NT2/D1 (cell line): ENCODE results near the gene MCL1.
"Not testable (repeated sequence)": the region's sequence is repeated elsewhere in the genome, so short reads cannot be mapped to it uniquely, and the experiment has no call there.

Source experiments
- DNase-seq: peaks from one replicate; pipeline ENCODE4 v3.0.0-alpha.2; 2011; ENCODE audit warnings: low read depth, low spot score
- H3K27me3 ChIP-seq: 2 replicates; pipeline ENCODE4 v1.6.0; 2011; ENCODE audit warnings: mild to moderate bottlenecking; ENCODE audit not compliant: insufficient read length, insufficient read depth
- H3K36me3 ChIP-seq: 2 replicates; pipeline ENCODE4 v1.6.1; 2011; ENCODE audit warnings: mild to moderate bottlenecking, low read length, mixed read lengths; ENCODE audit not compliant: insufficient read depth, insufficient read length
- H3K4me1 ChIP-seq: 2 replicates; pipeline ENCODE4 v1.5.1; 2011; ENCODE audit not compliant: insufficient read depth, insufficient read length
- H3K4me3 ChIP-seq: 2 replicates; pipeline ENCODE4 v1.5.1; 2011; ENCODE audit warnings: low read depth; ENCODE audit not compliant: insufficient read length
- H3K9ac ChIP-seq: 2 replicates; pipeline ENCODE4 v1.6.0; 2011; ENCODE audit warnings: low read depth; ENCODE audit not compliant: insufficient read length
- H3K9me3 ChIP-seq: 2 replicates; pipeline ENCODE4 v1.5.1; 2011; ENCODE audit warnings: mild to moderate bottlenecking, low read length; ENCODE audit not compliant: insufficient read depth
- SUZ12 ChIP-seq: IDR thresholded peaks from 2 replicates; pipeline ENCODE4 v1.6.1; 2011; ENCODE audit not compliant: insufficient read length, insufficient read depth; ENCODE audit errors: extremely low read depth
- YY1 ChIP-seq: IDR thresholded peaks from 2 replicates; pipeline ENCODE4 v1.6.1; 2011; ENCODE audit not compliant: insufficient read length, insufficient read depth
- ZNF274 ChIP-seq: IDR thresholded peaks from 2 replicates; pipeline ENCODE4 v1.6.1; 2011; ENCODE audit warnings: mild to moderate bottlenecking, low read depth, low read length

MCL1 gene

GRCh38 chr1:150579110-150579944 is at the start of gene MCL1:
Gene MCL1, minus strand, starts transcription at chr1:150579610. Its CDS starts 80 bp downstream, at chr1:150579530.
- no peak for TF ChIP-seq SUZ12
- peak; percentile 31 for TF ChIP-seq YY1
- Histone ChIP-seq H3K36me3 (peaks cover 47% of the 10 kb centered on the region), H3K9me3 (no peaks in the 10 kb centered on the region), H3K27me3 (no peaks in the 10 kb centered on the region), H3K4me3 (peak within 1 kb of the TSS; percentile 100), H3K9ac (peak within 1 kb of the TSS; percentile 100), H3K4me1 (peaks cover 3% of the 10 kb centered on the region)
- peak; percentile 95 for DNase-seq

GRCh38 chr1:150628766-150629114 is 49.3 kb upstream of the MCL1 start:
- H3K27me3 ChIP-seq: no peaks in the 10 kb centered on the region
- DNase-seq: no peak
- no peaks in the 10 kb centered on the region for H3K4me1 ChIP-seq
- no peaks in the 10 kb centered on the region for H3K9me3 ChIP-seq
- peak overlapping the region; percentile 70 for H3K4me3 ChIP-seq
- TF ChIP-seq SUZ12 (no peak), ZNF274 (no peak), YY1 (no peak)
- peaks cover 53% of the 10 kb centered on the region for H3K36me3 ChIP-seq
- peak overlapping the region; percentile 83 for H3K9ac ChIP-seq

GRCh38 chr1:150627826-150628410 is 48.5 kb upstream of the MCL1 start:
- Histone ChIP-seq H3K36me3 (peaks cover 60% of the 10 kb centered on the region), H3K9me3 (no peaks in the 10 kb centered on the region), H3K4me1 (peaks cover 2% of the 10 kb centered on the region), H3K9ac (peak overlapping the region; percentile 83), H3K27me3 (no peaks in the 10 kb centered on the region), H3K4me3 (peak overlapping the region; percentile 70)
- TF ChIP-seq SUZ12 (no peak), YY1 (no peak), ZNF274 (no peak)
- no peak for DNase-seq

- Histone ChIP-seq H3K36me3 (peaks cover 70% of the 10 kb centered on the region), H3K27me3 (no peaks in the 10 kb centered on the region), H3K9me3 (no peaks in the 10 kb centered on the region), H3K4me1 (peaks cover 4% of the 10 kb centered on the region), H3K4me3 (no peak overlapping the region), H3K9ac (no peak overlapping the region)
- DNase-seq: no peak
- TF ChIP-seq SUZ12 (no peak), ZNF274 (no peak), YY1 (no peak)
These were observed 46.7 kb upstream of the MCL1 start for GRCh38 chr1:150626150-150626549.

- H3K4me3 ChIP-seq, H3K9me3 ChIP-seq, H3K4me1 ChIP-seq, H3K9ac ChIP-seq, H3K27me3 ChIP-seq, DNase-seq: not testable (repeated sequence)
- peaks cover 86% of the 10 kb centered on the region for H3K36me3 ChIP-seq
These were observed 45.1 kb upstream of the MCL1 start for GRCh38 chr1:150624546-150624945.

- H3K4me3 ChIP-seq, H3K27me3 ChIP-seq, H3K9ac ChIP-seq, DNase-seq, H3K4me1 ChIP-seq, H3K9me3 ChIP-seq: not testable (repeated sequence)
- peaks cover 90% of the 10 kb centered on the region for H3K36me3 ChIP-seq
These were observed 44.7 kb upstream of the MCL1 start for GRCh38 chr1:150624134-150624533.

GRCh38 chr1:150622303-150622975 is 43.0 kb upstream of the MCL1 start:
- peaks cover 91% of the 10 kb centered on the region for H3K36me3 ChIP-seq
- no peaks in the 10 kb centered on the region for H3K27me3 ChIP-seq
- no peak overlapping the region for H3K9ac ChIP-seq
- no peak for DNase-seq
- no peak overlapping the region for H3K4me3 ChIP-seq
- peaks cover 4% of the 10 kb centered on the region for H3K4me1 ChIP-seq
- TF ChIP-seq ZNF274 (no peak), SUZ12 (no peak), YY1 (no peak)
- H3K9me3 ChIP-seq: no peaks in the 10 kb centered on the region
